GM12874 (cell line): Measurements from ENCODE around the gene SH3GL1.

ENCODE experiments used
- CTCF ChIP-seq: IDR thresholded peaks from 2 replicates; pipeline ENCODE4 v1.5.1; 2011; ENCODE audit warnings: low read depth, mild to moderate bottlenecking, control low read depth, low read length, moderate library complexity; ENCODE audit not compliant: insufficient read depth

SH3GL1 gene

GRCh38 chr19:4346020-4346383, 54.3 kb downstream of the SH3GL1 start:
- TF ChIP-seq CTCF = no peak

GRCh38 chr19:4345342-4346019, 54.9 kb downstream of the SH3GL1 start:
- TF ChIP-seq CTCF = no peak

- no peak for TF ChIP-seq CTCF
These were observed 56.7 kb downstream of the SH3GL1 start, which contains the start of gene MPND for GRCh38 chr19:4343370-4344307. Gene MPND, plus strand, starts transcription at chr19:4343562. Its CDS starts 32 bp downstream, at chr19:4343594.

- peak; percentile 38; the same call in 1 of the 2 replicates for TF ChIP-seq CTCF
These were observed 57.6 kb downstream of the SH3GL1 start for GRCh38 chr19:4342615-4343369.

- TF ChIP-seq CTCF = no peak
These were observed 58.1 kb downstream of the SH3GL1 start for GRCh38 chr19:4342314-4342614.

GRCh38 chr19:4338441-4339355, 61.6 kb downstream of the SH3GL1 start, which contains the start of gene STAP2:
Gene STAP2, minus strand, starts transcription at chr19:4338827. Its CDS starts 74 bp downstream, at chr19:4338753.
- TF ChIP-seq CTCF = no peak
